Retina (tissue), 1 donor: ENCODE data around the gene FLNC.
A peak's percentile ranks its signal among the peaks of the same experiment; 100 is the strongest.

Experiments
- DNase-seq: peaks from one replicate; pipeline ENCODE4 v3.0.0-alpha.2; 2016

FLNC gene

DNA sequence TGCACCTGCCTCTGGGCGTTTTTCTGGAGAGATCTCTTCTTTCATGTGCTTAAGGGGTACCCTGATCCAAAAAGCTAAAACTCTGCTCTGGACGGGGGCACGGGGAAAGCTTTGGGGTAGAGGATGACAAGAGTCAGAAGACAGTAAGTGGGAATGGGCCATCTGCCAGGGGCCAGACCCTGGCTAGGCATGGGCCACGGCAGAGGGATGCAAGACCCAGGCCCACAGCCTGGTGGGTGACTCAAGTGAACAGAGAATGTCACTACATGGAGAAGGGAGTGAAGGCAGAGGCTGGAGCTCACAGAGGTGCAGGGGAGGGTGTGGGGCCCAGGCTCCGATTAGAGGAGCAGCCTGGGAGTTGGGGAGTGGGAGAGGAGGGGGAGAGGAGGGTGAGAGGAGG is 15.3 kb downstream of the FLNC start:
- no peak for DNase-seq

GRCh38 chr7:128845987-128846386 is 15.8 kb downstream of the FLNC start:
- DNase-seq, result no peak

DNA sequence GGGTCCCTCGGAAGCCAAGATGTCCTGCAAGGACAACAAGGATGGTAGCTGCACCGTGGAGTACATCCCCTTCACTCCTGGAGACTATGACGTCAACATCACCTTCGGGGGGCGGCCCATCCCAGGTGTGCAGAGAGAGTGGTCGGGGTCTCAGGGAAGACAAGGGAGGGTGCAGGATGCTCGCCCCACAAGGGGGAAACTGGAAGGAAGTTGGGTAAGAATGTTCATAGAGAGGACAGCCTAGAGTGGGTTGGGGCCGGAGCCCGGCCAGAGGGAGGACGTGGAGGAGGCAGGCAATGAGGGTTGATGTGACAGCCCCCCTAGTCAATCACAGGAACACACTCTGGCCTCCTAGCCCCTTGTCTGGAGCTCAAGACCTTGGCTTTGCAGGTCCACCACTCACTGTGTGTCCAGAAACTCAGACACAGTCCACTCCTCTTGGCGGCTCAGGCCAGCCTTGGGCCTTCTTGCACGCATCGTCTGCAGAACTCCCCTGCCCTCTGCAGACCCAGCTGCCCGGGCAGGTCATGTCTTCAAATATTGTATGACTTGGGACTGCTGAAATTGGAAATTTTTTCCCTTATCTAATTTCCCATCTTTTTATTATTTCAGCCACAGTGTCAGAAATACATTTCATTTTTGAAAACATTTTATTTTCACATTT is 16.7 kb downstream of the FLNC start:
- no peak for DNase-seq

DNA sequence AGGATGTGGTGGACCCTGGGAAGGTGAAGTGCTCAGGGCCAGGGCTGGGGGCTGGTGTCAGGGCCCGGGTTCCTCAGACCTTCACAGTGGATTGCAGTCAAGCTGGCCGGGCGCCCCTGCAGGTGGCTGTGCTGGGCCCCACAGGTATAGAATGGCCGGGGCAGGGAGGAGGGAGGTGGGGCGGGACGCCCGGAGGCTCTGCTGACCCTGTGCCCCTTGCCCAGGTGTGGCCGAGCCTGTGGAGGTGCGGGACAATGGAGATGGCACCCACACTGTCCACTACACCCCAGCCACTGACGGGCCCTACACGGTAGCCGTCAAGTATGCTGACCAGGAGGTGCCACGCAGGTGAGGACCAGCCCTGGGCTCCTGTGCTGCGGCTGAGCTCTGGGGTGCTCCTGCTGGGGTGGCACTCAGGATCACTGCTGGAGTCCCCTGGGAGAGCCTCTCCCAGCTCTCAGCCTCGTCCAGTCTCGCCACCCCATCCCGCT is 17.6 kb downstream of the FLNC start:
- DNase-seq, result no peak

GRCh38 chr7:128848289-128849155 is 18.3 kb downstream of the FLNC start:
- DNase-seq, result no peak

DNA sequence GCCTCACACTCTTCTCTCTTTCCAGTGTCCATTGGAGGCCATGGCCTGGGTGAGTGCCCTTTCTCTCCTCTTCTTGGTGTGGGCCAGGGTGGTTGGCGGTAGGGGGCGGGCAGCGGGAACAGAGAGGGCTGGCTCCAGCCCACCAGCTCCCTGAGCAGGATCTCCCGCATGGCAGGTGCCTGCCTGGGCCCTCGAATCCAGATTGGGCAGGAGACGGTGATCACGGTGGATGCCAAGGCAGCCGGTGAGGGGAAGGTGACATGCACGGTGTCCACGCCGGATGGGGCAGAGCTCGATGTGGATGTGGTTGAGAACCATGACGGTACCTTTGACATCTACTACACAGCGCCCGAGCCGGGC is 18.9 kb downstream of the FLNC start:
- no peak for DNase-seq

GRCh38 chr7:128849804-128850490 is 19.7 kb downstream of the FLNC start:
- no peak for DNase-seq

DNA sequence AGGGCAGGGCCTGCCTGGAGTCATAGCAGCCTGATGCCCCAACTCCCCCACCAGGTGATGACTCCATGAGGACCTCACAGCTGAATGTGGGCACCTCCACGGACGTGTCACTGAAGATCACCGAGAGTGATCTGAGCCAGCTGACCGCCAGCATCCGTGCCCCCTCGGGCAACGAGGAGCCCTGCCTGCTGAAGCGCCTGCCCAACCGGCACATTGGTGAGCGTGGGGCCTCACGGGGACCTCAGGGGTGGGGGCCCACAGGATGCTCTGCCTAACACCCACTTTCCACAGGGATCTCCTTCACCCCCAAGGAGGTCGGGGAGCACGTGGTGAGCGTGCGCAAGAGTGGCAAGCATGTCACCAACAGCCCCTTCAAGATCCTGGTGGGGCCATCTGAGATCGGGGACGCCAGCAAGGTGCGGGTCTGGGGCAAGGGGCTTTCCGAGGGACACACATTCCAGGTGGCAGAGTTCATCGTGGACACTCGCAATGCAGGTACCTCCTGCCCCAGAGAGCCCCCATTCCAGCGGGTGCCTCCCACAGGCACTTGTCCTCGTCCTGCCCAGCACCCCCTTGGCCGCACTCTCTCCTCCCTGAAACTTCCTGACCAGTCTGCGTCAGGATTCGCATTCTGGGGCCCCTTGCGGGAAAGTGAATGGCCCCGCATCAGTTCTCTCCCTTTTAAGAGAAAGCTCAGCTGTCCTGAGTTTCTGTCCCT is 22.5 kb downstream of the FLNC start:
- no peak for DNase-seq

DNA sequence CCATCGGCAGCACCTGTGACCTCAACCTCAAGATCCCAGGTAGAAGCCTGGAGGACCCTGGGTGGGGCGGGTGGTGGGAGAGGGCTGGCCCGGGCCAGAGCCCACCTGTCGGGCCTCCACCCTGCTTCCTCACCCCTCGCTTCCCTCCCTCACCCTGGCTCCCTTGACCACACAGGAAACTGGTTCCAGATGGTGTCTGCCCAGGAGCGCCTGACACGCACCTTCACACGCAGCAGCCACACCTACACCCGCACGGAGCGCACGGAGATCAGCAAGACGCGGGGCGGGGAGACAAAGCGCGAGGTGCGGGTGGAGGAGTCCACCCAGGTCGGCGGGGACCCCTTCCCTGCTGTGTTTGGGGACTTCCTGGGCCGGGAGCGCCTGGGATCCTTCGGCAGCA is 23.6 kb downstream of the FLNC start:
- no peak for DNase-seq

- no peak for DNase-seq
Observed at GRCh38 chr7:128854396-128854795, 24.2 kb downstream of the FLNC start.

DNA sequence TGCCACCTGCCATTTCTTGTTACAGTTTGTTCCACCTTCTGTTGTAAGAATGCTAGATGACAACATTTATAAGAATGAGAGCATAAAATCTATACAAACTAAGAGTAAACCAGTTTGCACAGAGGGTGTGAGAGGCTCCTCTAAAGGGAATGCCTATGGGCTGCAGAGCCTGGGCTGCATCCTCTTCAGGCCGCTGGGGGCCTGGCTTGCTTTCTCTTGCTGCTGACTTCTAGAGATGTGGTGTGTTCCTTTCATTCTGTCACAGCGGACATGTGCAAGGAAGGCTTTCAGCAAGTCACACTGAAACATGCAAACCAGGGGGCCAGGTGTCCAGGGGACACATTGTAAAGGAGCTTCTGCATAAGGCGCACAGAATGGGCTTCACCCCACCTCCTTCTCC is 25.4 kb downstream of the FLNC start:
- DNase-seq, result no peak

- DNase-seq, result no peak
Observed at GRCh38 chr7:128856001-128856718, 26.0 kb downstream of the FLNC start.

GRCh38 chr7:128858380-128859231 is 28.4 kb downstream of the FLNC start:
- DNase-seq, result no peak

GRCh38 chr7:128859232-128860157 is 29.3 kb downstream of the FLNC start:
- no peak for DNase-seq

GRCh38 chr7:128860158-128861073 is 30.2 kb downstream of the FLNC start:
- DNase-seq, result no peak

DNA sequence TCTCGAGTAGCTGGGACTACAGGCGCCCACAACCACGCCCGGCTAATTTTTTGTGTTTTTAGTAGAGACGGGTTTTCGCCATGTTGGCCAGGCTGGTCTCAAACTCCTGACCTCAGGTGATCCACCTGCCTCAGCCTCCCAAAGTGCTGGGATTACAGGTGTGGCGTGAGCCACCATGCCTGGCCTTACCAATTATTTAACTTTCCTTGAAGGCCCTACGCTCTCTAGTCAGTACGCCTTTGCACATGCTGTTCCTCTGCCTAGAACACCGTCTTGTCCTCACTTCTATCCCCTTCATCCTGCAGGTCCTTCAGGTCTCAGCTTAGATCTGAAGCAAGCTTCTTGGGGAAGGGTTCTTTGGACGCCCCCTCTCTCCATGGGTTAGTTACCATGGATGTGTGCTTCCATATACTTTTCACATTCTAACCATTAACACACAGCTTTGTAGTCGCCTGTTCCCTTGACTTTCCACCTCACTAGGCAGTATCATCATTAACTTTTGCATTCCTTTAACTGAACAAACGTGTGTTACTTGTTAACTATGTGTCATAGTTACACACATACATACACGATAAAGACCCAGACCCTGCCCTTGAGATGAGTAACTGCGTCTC is 31.9 kb downstream of the FLNC start:
- DNase-seq, result no peak

- DNase-seq, result peak; percentile 98
Observed at GRCh38 chr7:128862571-128863432, 32.6 kb downstream of the FLNC start, which contains the start of gene ATP6V1F. TSS of gene ATP6V1F (plus strand) at chr7:128862856. CDS start at chr7:128862905, 49 bp downstream.
